Activated CD4-positive, CD25-positive, alpha-beta regulatory T cell treated with anti-CD3 and anti-CD28 coated beads, Interleukin-2, amount 50 U/mL, for 16 hours (primary cell): ENCODE data around the gene BTG2.

ENCODE experiments used
- DNase-seq: peaks from one replicate; pipeline ENCODE4 v3.0.0-alpha.2; 2020; ENCODE audit warnings: low read depth, low spot score

The BTG2 gene

GRCh38 chr1:203340112-203340790, 34.9 kb downstream of the BTG2 start:
- DNase-seq = peak; percentile 30

- DNase-seq = no peak
Observed at GRCh38 chr1:203342192-203342940, 37.0 kb downstream of the BTG2 start.

- no peak for DNase-seq
Observed at GRCh38 chr1:203343956-203344754, 38.8 kb downstream of the BTG2 start.

- no peak for DNase-seq
Observed at GRCh38 chr1:203346060-203346768, 40.9 kb downstream of the BTG2 start.

GRCh38 chr1:203346769-203347102, 41.4 kb downstream of the BTG2 start:
- no peak for DNase-seq

GRCh38 chr1:203349166-203349565, 43.8 kb downstream of the BTG2 start:
- no peak for DNase-seq

- DNase-seq = no peak
Observed at GRCh38 chr1:203349773-203350524, 44.6 kb downstream of the BTG2 start.

GRCh38 chr1:203351037-203351625, 45.8 kb downstream of the BTG2 start, which contains the start of gene FMOD:
Gene FMOD, minus strand, starts transcription at chr1:203351122. Its CDS starts 2,852 bp downstream, at chr1:203348270.
- no peak for DNase-seq

GRCh38 chr1:203353486-203353885, 48.2 kb downstream of the BTG2 start:
- no peak for DNase-seq

GRCh38 chr1:203354246-203354645, 48.9 kb downstream of the BTG2 start:
- DNase-seq = no peak

- DNase-seq = no peak
Observed at GRCh38 chr1:203359010-203359571, 53.8 kb downstream of the BTG2 start.
